Gastrocnemius medialis (tissue), 4 donors: Measurements from ENCODE around the gene TMEM107. TPM values are rescaled to one million over a fixed set of nuclear protein-coding genes. Genes with fewer than 3 reads are reported as not detected.
A peak's percentile ranks its signal among the peaks of the same experiment; 100 is the strongest.

Experiments used
- ATAC-seq, 2 donors: fragments of 150-250 bp; one replicate each; pipeline ENCODE4 v1.9.1; 2016
- DNase-seq, 2 donors: peaks; one replicate each; pipeline ENCODE4 v3.0.0-alpha.2; 2019
- H3K27ac ChIP-seq, 4 donors: fragments of 200-600 bp; sonication (generic); 1 replicate in 1 of 4; 2 replicates in 3 of 4; pipeline ENCODE4 v1.5.1; 2016 to 2018; ENCODE audit warnings: mild to moderate bottlenecking in 2 of 4, moderate library complexity in 1 of 4
- H3K27me3 ChIP-seq, 3 donors: fragments of 200-600 bp; sonication (generic) in 2 of 3; 1 replicate in 1 of 3; 2 replicates in 2 of 3; pipeline versions ENCODE4 v1.5.1 to v1.6.0; 2016 to 2019; ENCODE audit warnings: mild to moderate bottlenecking in 1 of 3, moderate library complexity in 1 of 3
- H3K36me3 ChIP-seq, 2 donors: fragments of 200-600 bp; sonication (generic) in 1 of 2; one replicate each; pipeline ENCODE4 v1.5.1; 2017 to 2018
- H3K4me1 ChIP-seq, 2 donors: fragments of 200-600 bp; sonication (generic) in 1 of 2; one replicate each; pipeline ENCODE4 v1.5.1; 2016 to 2017; ENCODE audit warnings: mild to moderate bottlenecking in 2 of 2
- H3K4me3 ChIP-seq, 4 donors: fragments of 200-600 bp; sonication (generic) in 3 of 4; 1 replicate in 1 of 4; 2 replicates in 3 of 4; pipeline ENCODE4 v1.5.1; 2016 to 2019; ENCODE audit warnings: mild to moderate bottlenecking in 2 of 4
- H3K9me3 ChIP-seq, 3 donors: fragments of 200-600 bp; sonication (generic) in 2 of 3; 1 replicate in 1 of 3; 2 replicates in 2 of 3; pipeline ENCODE4 v1.5.1; 2016 to 2019
- POLR2A ChIP-seq, 2 donors: fragments of 450-650 bp; IDR thresholded peaks; one replicate each; pipeline ENCODE4 v1.6.1; 2017; ENCODE audit warnings: antibody characterized with exemption in 2 of 2, mild to moderate bottlenecking in 2 of 2, moderate library complexity in 2 of 2
- in situ Hi-C, 4 donors: fragments of 200-750 bp; cut with MboI; loops; one replicate each; pipeline versions ENCODE4 v1.15.0 to v1.8.0; 2017; ENCODE audit warnings: low sequenced_read_pairs in 4 of 4
- intact Hi-C: fragments of 100-400 bp; cut with DNase I; formaldehyde crosslinking; loops from one replicate; pipeline ENCODE4 v1.15.1; 2023; ENCODE audit warnings: low total_unique reads
- total RNA-seq, 4 donors: library from RNA; depleted of rRNA; stranded (reverse); fragments of >200 nt; gene quantifications; one replicate each; pipeline versions ENCODE4 v1.1.0 to v1.2.3, GENCODE V29; 2016
- TF ChIP-seq, protein P1 (sequence below), 5 experiments: fragments of 450-650 bp in 3 of 5; fragments of 200-600 bp in 2 of 5; sonication (generic) in 2 of 5; IDR thresholded peaks in 4 of 5; conservative IDR thresholded peaks in 1 of 5; 1 replicate in 4 of 5; 2 replicates in 1 of 5; pipeline ENCODE4 v1.5.1; 2016 to 2019; ENCODE audit warnings: antibody characterized with exemption in 5 of 5, mild to moderate bottlenecking in 3 of 5, moderate library complexity in 3 of 5

The TMEM107 gene
- total RNA-seq, 4 donors from 2014 or later, result 0.75 to 5.7 (median 3.1) TPM

DNA sequence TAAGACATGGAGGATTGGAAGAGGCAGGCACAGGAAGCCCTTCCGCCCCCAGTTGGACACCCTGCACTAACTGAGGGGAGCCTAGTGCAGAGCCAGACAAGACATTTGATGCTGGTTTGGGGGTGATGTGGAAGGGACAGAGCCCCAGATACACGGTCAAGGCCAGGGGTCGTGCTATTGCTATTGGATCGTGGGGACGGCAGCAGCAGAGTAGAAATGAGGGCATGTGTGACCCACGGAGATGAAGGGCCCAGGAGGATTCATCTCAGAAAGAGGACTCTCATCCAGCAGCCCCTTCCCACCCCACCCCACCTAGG is 11.4 kb downstream of the TMEM107 start:
- H3K9me3 ChIP-seq, result no peaks in the 10 kb centered on the region
- no peaks in the 10 kb centered on the region for H3K27me3 ChIP-seq
- H3K27ac ChIP-seq, result peak overlapping the region; percentile 98 to 100 (median 99)
- intact Hi-C loops, result loop anchor here (1.0 kb wide), 1 partner anchor 9 kb away; no protein-coding TSS in a partner anchor
- DNase-seq, result no peak
- peak overlapping the region in 1 of 4 donors; percentile 74 for H3K4me3 ChIP-seq
- H3K4me1 ChIP-seq, result peaks cover 32 to 37% of the 10 kb centered on the region in 2 donors
- no peak for TF ChIP-seq POLR2A (IDR thresholded peaks at IDR 0.05)
- TF ChIP-seq, protein P1, sequence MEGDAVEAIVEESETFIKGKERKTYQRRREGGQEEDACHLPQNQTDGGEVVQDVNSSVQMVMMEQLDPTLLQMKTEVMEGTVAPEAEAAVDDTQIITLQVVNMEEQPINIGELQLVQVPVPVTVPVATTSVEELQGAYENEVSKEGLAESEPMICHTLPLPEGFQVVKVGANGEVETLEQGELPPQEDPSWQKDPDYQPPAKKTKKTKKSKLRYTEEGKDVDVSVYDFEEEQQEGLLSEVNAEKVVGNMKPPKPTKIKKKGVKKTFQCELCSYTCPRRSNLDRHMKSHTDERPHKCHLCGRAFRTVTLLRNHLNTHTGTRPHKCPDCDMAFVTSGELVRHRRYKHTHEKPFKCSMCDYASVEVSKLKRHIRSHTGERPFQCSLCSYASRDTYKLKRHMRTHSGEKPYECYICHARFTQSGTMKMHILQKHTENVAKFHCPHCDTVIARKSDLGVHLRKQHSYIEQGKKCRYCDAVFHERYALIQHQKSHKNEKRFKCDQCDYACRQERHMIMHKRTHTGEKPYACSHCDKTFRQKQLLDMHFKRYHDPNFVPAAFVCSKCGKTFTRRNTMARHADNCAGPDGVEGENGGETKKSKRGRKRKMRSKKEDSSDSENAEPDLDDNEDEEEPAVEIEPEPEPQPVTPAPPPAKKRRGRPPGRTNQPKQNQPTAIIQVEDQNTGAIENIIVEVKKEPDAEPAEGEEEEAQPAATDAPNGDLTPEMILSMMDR (IDR thresholded peaks at IDR 0.05 in 4 of 5, conservative IDR thresholded peaks at IDR 0.05 in 1 of 5), result no peak
- in situ Hi-C loops, result no loop called here
- H3K36me3 ChIP-seq, result peaks cover 0 to 11% of the 10 kb centered on the region in 2 donors
- no peak for ATAC-seq

DNA sequence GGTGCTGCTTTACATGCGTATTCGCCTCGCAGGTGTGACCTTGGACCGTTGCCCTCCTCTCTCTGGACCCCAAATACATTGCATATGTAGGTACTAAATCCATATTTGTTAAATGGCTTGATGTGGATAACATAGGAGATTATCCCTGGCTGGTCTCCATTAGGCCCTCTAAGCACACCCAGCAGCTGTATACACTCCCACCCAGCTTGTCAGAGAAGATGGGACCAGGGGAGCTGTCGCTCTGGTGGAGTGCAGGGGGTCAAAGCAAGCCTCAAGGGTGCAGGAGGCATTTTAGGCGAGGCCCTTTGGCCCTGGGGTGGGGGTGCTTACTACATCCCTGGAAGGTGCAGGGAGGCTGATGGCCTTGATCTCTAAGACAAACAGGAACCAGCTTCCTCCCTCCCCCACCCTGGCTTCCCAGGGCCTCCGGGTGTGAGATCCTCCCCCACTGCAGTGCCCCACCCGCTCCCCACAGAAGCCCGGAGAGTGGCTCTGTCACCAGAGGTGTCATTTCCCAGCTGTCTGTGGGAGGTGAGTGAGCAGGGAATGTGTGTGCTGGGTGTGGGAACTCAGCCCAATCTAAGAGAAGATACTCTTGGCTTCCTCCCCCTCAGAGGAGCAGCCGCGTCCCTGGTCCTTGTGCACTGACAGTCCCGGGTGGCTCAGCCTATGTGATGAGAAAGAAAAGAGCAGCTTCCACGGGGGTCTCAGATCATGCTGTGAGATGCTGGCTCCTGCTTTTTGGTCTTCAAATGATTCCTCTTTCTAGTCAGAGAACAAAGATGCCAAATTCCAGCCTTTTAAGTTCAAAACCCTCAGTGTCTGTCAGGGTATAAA is 12.0 kb downstream of the TMEM107 start:
- peak overlapping the region; percentile 98 to 100 (median 99) for H3K27ac ChIP-seq
- H3K4me1 ChIP-seq, result peaks cover 32 to 37% of the 10 kb centered on the region in 2 donors
- intact Hi-C loops, result loop anchor here (1.0 to 2.0 kb wide), 2 partner anchors 9 to 59 kb away; no protein-coding TSS in a partner anchor
- peaks cover 0 to 17% of the 10 kb centered on the region in 2 donors for H3K36me3 ChIP-seq
- no peaks in the 10 kb centered on the region for H3K27me3 ChIP-seq
- no peaks in the 10 kb centered on the region for H3K9me3 ChIP-seq
- DNase-seq (peak; percentile 74 to 90), ATAC-seq (peak; percentile 66 to 69)
- in situ Hi-C loops, result no loop called here
- TF ChIP-seq, protein P1 (IDR thresholded peaks at IDR 0.05 in 4 of 5, conservative IDR thresholded peaks at IDR 0.05 in 1 of 5), result no peak
- peak; percentile 40 to 43 for TF ChIP-seq POLR2A (IDR thresholded peaks at IDR 0.05)
- peak overlapping the region in 3 of 4 donors; percentile 16 to 74 (median 51) for H3K4me3 ChIP-seq

DNA sequence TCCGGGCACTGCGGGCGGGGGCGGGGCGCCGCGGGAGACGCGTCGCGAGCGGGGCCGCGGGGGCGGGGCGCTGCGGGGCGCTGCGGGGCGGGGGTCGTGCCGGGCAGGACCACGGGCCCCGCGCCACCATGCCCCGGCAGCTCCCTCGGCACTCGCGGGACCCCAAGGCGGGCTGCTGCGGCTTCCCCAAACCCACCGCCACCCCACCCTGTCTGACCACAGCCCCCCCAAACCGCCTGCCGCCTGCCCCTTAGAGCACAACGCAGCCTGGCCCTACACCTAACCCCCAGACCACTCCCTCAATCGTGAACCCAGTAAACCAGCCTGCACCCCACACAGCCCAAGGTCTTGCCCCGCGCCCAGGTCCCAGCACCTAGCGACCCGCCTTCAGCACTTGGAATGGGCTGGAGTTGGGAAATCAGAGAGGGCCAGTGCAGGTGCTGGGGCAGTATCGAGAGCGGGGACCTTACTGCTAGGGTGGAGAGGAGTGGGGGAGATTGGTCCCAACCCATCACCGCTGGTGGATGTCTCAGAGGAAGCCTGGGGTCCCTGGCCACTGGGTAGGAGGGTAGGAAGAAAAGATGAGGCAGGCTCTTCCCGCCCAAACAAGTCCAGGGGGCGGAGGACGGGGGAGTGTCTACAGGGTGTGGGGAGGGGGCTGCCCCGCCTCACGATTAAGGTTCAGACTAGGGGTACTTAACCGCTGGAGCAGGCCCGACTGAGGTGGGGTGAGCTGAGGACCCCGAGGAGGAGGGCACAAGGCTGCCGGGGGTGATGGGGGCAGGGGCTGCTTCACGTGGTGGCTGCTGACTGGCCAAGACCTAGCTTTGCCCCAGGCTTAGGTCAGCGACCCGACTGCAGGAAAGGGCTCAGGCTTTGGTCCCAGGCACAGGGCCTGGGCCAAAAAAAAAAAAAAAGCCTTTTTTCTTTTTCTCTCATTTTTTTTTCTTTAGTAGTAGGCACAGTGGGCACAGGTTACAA is 12.9 kb downstream of the TMEM107 start:
- Histone ChIP-seq H3K4me1 (peaks cover 36 to 41% of the 10 kb centered on the region in 2 donors), H3K27me3 (no peaks in the 10 kb centered on the region), H3K9me3 (no peaks in the 10 kb centered on the region), H3K27ac (peak overlapping the region; percentile 98 to 100 (median 99)), H3K4me3 (peak overlapping the region; percentile 51 to 92 (median 62)), H3K36me3 (peaks cover 0 to 19% of the 10 kb centered on the region in 2 donors)
- peak; percentile 17 to 21 for ATAC-seq
- peak in 1 of 2 donors; percentile 49 for DNase-seq
- TF ChIP-seq, protein P1 (IDR thresholded peaks at IDR 0.05 in 4 of 5, conservative IDR thresholded peaks at IDR 0.05 in 1 of 5), result no peak
- no peak for TF ChIP-seq POLR2A (IDR thresholded peaks at IDR 0.05)
- in situ Hi-C loops, result no loop called here
- intact Hi-C loops, result loop anchor here (2.0 kb wide), 1 partner anchor 60 kb away; no protein-coding TSS in a partner anchor

DNA sequence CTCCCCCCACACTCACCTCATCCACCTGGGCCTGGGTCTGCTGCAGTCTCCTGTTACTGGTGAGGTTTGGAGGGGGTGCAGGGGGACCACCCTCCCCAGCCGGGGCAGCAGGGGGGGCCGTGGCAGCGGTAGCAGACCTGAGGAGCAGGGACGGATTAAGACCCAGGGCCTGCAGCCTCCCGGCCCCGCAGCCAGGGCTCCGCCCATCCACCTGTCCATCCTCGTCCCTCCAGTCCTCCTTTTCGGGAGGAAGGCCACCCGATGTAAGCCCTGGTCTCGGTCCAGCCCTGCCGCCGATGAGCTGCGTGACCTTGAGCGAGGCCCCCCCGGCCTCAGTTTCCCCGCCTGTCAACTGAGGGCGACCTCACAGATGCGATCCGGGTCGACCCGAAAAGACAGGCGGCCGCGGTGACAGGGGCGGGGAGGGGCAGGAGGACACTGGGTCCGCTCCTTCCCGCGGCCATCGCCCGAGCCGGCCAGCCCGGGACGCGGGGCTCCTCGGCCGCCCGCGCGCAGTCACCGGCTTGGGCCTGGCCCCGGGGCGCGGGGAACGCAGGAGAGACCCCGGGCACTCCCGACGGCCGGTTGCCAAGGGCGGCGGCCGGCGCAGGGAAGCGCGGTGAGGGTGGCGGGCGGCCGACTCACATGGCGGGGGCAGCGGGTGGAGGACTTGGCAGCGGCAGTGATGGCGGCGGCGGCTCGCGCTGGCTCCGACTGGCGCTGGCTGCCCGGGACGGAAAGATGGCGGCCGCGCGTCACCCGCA is 13.8 kb downstream of the TMEM107 start, which contains the start of gene VAMP2:
Gene VAMP2, minus strand, starts transcription at position 716 of the 764 bp plus-strand sequence. Its CDS starts 69 bp downstream, at position 647.
- in situ Hi-C loops, result no loop called here
- peaks cover 38 to 49% of the 10 kb centered on the region in 2 donors for H3K4me1 ChIP-seq
- peak; percentile 90 to 91 for TF ChIP-seq POLR2A (IDR thresholded peaks at IDR 0.05)
- TF ChIP-seq, protein P1 (IDR thresholded peaks at IDR 0.05 in 4 of 5, conservative IDR thresholded peaks at IDR 0.05 in 1 of 5), result peak in 3 of 5 experiments; percentile 25 to 50 (median 35)

More for the DNA sequence above, 13.8 kb downstream of the TMEM107 start, which contains the start of gene VAMP2:
- Histone ChIP-seq H3K9me3 (no peaks in the 10 kb centered on the region), H3K36me3 (peaks cover 0 to 19% of the 10 kb centered on the region in 2 donors), H3K27ac (peak within 1 kb of the TSS; percentile 98 to 100 (median 99)), H3K4me3 (peak within 1 kb of the TSS; percentile 74 to 92 (median 78)), H3K27me3 (no peaks in the 10 kb centered on the region)
- peak; percentile 50 to 55 for ATAC-seq
- intact Hi-C loops, result loop anchor here (2.0 kb wide), 1 partner anchor 60 kb away; no protein-coding TSS in a partner anchor
- DNase-seq, result peak in 1 of 2 donors; percentile 79
